HCT116 (cell line): ENCODE measurements around the gene HDAC8. TPM values are rescaled to one million over a fixed set of nuclear protein-coding genes. Genes with fewer than 3 reads are reported as not detected.
A peak's percentile ranks its signal among the peaks of the same experiment; 100 is the strongest.

Source experiments
- ATAC-seq: fragments of 200-7000 bp; cut with Tn5 transposase; 2 replicates; pipeline ENCODE4 v1.9.1; 2020; ENCODE audit warnings: mild to moderate bottlenecking, moderate library complexity
- BruUV-seq: library from RNA; stranded (reverse); fragments of 400-500 nt; replicated peaks from 2 replicates; lab custom pipeline; 2021; lab: Mats Ljungman, UMichigan
- CTCF ChIA-PET: fragments of 300-600 bp; sonication (Branson Sonifier 250); formaldehyde crosslinking; loops from one replicate; lab custom pipeline; 2021; ENCODE audit warnings: antibody characterized with exemption; lab: Charles Lee
- POLR2A ChIA-PET: fragments of 300-600, 350-600 bp; sonication (Branson Sonifier 250); formaldehyde crosslinking; loops from one replicate; lab custom pipeline; 2021; ENCODE audit warnings: antibody characterized with exemption; lab: Charles Lee
- RAD21 ChIA-PET, 2 experiments: fragments of 300-600 bp; sonication (Branson Sonifier 250); formaldehyde crosslinking; loops; one replicate each; lab custom pipeline; 2023; ENCODE audit warnings: low total read pairs in 2 of 2; ENCODE audit not compliant: uncharacterized antibody in 2 of 2, unreplicated experiment in 2 of 2, low non-redundant PET in 1 of 2; lab: Charles Lee
- DNase-seq: peaks from one replicate; pipeline ENCODE4 v3.0.0-alpha.2; 2010; ENCODE audit warnings: low read depth, low spot score
- H2AFZ ChIP-seq: fragments of 200-600 bp; shearing (Covaris generic), sonication (generic); 2 replicates; pipeline ENCODE4 v1.6.1; 2017; ENCODE audit warnings: low read depth, mixed run types, mixed read lengths, antibody characterized with exemption, low read length; ENCODE audit not compliant: poor library complexity, severe bottlenecking
- H3K27ac ChIP-seq: 2 replicates; pipeline ENCODE4 v1.5.1; 2012; ENCODE audit warnings: low read depth, low read length
- H3K27me3 ChIP-seq: fragments of 200-600 bp; sonication (generic); 2 replicates; pipeline ENCODE4 v1.6.1; 2016; ENCODE audit warnings: mixed run types, low read length, mixed read lengths; ENCODE audit not compliant: insufficient read depth
- H3K36me3 ChIP-seq, 2 experiments: fragments of 200-500 bp in 1 of 2; fragments of 200-600 bp in 1 of 2; sonication (Bioruptor generic) in 1 of 2; sonication (generic) in 1 of 2; 2 replicates each; pipeline versions ENCODE4 v1.5.1 to v1.6.1; 2014 to 2016; ENCODE audit warnings: low read length in 2 of 2, inconsistent platforms in 1 of 2, mixed read lengths in 1 of 2, mixed run types in 1 of 2; ENCODE audit not compliant: insufficient read depth in 2 of 2, control insufficient read depth in 1 of 2
- H3K4me1 ChIP-seq, 2 experiments: fragments of 200-600 bp in 1 of 2; sonication (generic) in 1 of 2; 2 replicates each; pipeline versions ENCODE4 v1.5.1 to v1.6.1; 2012 to 2017; ENCODE audit warnings: low read length in 2 of 2, inconsistent platforms in 1 of 2, mild to moderate bottlenecking in 1 of 2, mixed read lengths in 1 of 2, mixed run types in 1 of 2, moderate library complexity in 1 of 2; ENCODE audit not compliant: insufficient read depth in 2 of 2, control insufficient read depth in 1 of 2
- H3K4me2 ChIP-seq: fragments of 200-600 bp; sonication (generic); 2 replicates; pipeline ENCODE4 v1.6.1; 2017; ENCODE audit warnings: mixed run types, low read length, mixed read lengths
- H3K4me3 ChIP-seq, 2 experiments: fragments of 200-600 bp in 1 of 2; sonication (generic) in 1 of 2; replicated peaks in 1 of 2; 2 replicates each; pipeline ENCODE4 v1.5.1; 2011 to 2016; ENCODE audit warnings: low read length in 2 of 2, control low read depth in 1 of 2, low read depth in 1 of 2, mild to moderate bottlenecking in 1 of 2, mixed read lengths in 1 of 2, mixed run types in 1 of 2
- H3K79me2 ChIP-seq: fragments of 200-600 bp; sonication (generic); 2 replicates; pipeline ENCODE4 v1.6.1; 2017; ENCODE audit warnings: mild to moderate bottlenecking, mixed run types, low read length, moderate library complexity, mixed read lengths; ENCODE audit not compliant: insufficient read depth
- H3K9ac ChIP-seq: fragments of 200-600 bp; sonication (generic); 2 replicates; pipeline ENCODE4 v1.6.1; 2016; ENCODE audit warnings: low read length, mixed read lengths
- H3K9me2 ChIP-seq: fragments of 200-600 bp; sonication (generic), shearing (Covaris generic); 2 replicates; pipeline ENCODE4 v1.6.1; 2017; ENCODE audit warnings: mixed run types, mild to moderate bottlenecking, moderate library complexity; ENCODE audit not compliant: insufficient read depth
- H3K9me3 ChIP-seq, 2 experiments: fragments of 200-500 bp in 1 of 2; fragments of 200-600 bp in 1 of 2; sonication (Bioruptor generic) in 1 of 2; sonication (generic) in 1 of 2; 2 replicates each; pipeline ENCODE4 v1.6.1; 2014 to 2017; ENCODE audit warnings: low read length in 2 of 2, mixed read lengths in 2 of 2, inconsistent platforms in 1 of 2, low read depth in 1 of 2, mild to moderate bottlenecking in 1 of 2, mixed run types in 1 of 2, moderate library complexity in 1 of 2; ENCODE audit not compliant: control insufficient read depth in 1 of 2, insufficient read depth in 1 of 2
- H4K20me1 ChIP-seq: fragments of 200-600 bp; sonication (generic), shearing (Covaris generic); 2 replicates; pipeline ENCODE4 v1.6.1; 2017; ENCODE audit warnings: mixed run types, mild to moderate bottlenecking, moderate library complexity; ENCODE audit not compliant: insufficient read depth
- EZH2 ChIP-seq: fragments of 200-600 bp; sonication (generic); IDR thresholded peaks from 2 replicates; pipeline ENCODE4 v1.6.1; 2017; ENCODE audit warnings: antibody characterized with exemption, mixed run types
- FOSL1 ChIP-seq: IDR thresholded peaks from 2 replicates; pipeline ENCODE4 v1.6.1; 2012; ENCODE audit warnings: low read depth
- JUND ChIP-seq: IDR thresholded peaks from 2 replicates; pipeline ENCODE4 v1.6.1; 2012
- POLR2A ChIP-seq: IDR thresholded peaks from 2 replicates; pipeline ENCODE4 v1.7.0; 2011; ENCODE audit warnings: borderline replicate concordance; ENCODE audit not compliant: insufficient read depth, insufficient read length; ENCODE audit errors: extremely low read depth
- POLR2AphosphoS5 ChIP-seq: IDR thresholded peaks from 2 replicates; pipeline ENCODE4 v1.6.1; 2011; ENCODE audit warnings: mild to moderate bottlenecking, low read depth, low read length, moderate library complexity
- intact Hi-C: fragments of 100-400 bp; cut with micrococcal nuclease; formaldehyde crosslinking; loops from 2 replicates; pipeline ENCODE4 v1.10.0; 2022
- total RNA-seq: library from RNA; stranded (reverse); gene quantifications from one replicate; pipeline ENCODE4 v1.2.1, GENCODE V29; 2021; ENCODE audit not compliant: unreplicated experiment
- TF ChIP-seq, protein P1 (sequence below): IDR thresholded peaks from 2 replicates; pipeline ENCODE4 v1.6.1; 2012; ENCODE audit warnings: low read depth
- TF ChIP-seq, protein P2 (sequence below): IDR thresholded peaks from 2 replicates; pipeline ENCODE4 v1.6.1; 2011; ENCODE audit warnings: mild to moderate bottlenecking, low read length, moderate library complexity; ENCODE audit not compliant: insufficient replicate concordance; ENCODE audit errors: extremely low read depth

HDAC8 gene
- total RNA-seq, 1 experiment from 2014 or later = 24.1 TPM

GRCh38 chrX:72360326-72360725, 212.3 kb downstream of the HDAC8 start (continued):
- TF ChIP-seq JUND (no peak), POLR2A (no peak), POLR2AphosphoS5 (no peak)
- TF ChIP-seq, protein P1, sequence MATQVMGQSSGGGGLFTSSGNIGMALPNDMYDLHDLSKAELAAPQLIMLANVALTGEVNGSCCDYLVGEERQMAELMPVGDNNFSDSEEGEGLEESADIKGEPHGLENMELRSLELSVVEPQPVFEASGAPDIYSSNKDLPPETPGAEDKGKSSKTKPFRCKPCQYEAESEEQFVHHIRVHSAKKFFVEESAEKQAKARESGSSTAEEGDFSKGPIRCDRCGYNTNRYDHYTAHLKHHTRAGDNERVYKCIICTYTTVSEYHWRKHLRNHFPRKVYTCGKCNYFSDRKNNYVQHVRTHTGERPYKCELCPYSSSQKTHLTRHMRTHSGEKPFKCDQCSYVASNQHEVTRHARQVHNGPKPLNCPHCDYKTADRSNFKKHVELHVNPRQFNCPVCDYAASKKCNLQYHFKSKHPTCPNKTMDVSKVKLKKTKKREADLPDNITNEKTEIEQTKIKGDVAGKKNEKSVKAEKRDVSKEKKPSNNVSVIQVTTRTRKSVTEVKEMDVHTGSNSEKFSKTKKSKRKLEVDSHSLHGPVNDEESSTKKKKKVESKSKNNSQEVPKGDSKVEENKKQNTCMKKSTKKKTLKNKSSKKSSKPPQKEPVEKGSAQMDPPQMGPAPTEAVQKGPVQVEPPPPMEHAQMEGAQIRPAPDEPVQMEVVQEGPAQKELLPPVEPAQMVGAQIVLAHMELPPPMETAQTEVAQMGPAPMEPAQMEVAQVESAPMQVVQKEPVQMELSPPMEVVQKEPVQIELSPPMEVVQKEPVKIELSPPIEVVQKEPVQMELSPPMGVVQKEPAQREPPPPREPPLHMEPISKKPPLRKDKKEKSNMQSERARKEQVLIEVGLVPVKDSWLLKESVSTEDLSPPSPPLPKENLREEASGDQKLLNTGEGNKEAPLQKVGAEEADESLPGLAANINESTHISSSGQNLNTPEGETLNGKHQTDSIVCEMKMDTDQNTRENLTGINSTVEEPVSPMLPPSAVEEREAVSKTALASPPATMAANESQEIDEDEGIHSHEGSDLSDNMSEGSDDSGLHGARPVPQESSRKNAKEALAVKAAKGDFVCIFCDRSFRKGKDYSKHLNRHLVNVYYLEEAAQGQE = no peak

DNA sequence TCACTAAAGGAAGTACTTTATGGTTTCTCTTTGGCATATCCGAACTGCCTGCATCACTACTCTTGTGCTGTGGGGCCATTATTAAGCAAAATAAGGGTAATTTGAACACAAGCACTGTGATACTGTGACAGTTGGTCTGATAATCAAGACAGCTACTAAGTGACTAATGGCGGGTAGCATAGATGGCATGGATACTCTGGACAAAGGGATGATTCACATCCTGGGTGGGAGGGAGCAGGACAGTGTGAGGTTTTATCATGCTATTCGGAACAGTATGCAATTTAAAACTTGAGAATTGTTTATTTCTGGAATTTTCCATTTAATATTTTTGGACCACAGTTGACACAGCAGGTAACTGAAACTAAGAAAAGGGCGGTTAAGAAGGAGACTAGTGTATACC, 214.3 kb downstream of the HDAC8 start:
- Histone ChIP-seq H3K27me3 (no peaks in the 10 kb centered on the region), H3K36me3 (no peaks in the 10 kb centered on the region), H3K4me3 (no peak overlapping the region), H3K4me2 (peak overlapping the region; percentile 15), H3K9ac (no peak overlapping the region), H3K79me2 (no peaks in the 10 kb centered on the region), H2AFZ (no peak overlapping the region), H3K9me2 (no peaks in the 10 kb centered on the region), H3K9me3 (no peaks in the 10 kb centered on the region), H3K4me1 (peaks cover 0 to 9% of the 10 kb centered on the region in 2 experiments; a peak in 2 of 4 replicates), H4K20me1 (no peaks in the 10 kb centered on the region), H3K27ac (no peak overlapping the region)
- CTCF ChIA-PET = no interaction called here
- ATAC-seq (peak; percentile 57; the same call in 1 of the 2 replicates), DNase-seq (no peak)
- BruUV-seq = no TSS peak
- TF ChIP-seq FOSL1 (peak; percentile 27; the same call in 1 of the 2 replicates), POLR2A (no peak), EZH2 (no peak)
- TF ChIP-seq, protein P1 = no peak
- TF ChIP-seq, protein P2, sequence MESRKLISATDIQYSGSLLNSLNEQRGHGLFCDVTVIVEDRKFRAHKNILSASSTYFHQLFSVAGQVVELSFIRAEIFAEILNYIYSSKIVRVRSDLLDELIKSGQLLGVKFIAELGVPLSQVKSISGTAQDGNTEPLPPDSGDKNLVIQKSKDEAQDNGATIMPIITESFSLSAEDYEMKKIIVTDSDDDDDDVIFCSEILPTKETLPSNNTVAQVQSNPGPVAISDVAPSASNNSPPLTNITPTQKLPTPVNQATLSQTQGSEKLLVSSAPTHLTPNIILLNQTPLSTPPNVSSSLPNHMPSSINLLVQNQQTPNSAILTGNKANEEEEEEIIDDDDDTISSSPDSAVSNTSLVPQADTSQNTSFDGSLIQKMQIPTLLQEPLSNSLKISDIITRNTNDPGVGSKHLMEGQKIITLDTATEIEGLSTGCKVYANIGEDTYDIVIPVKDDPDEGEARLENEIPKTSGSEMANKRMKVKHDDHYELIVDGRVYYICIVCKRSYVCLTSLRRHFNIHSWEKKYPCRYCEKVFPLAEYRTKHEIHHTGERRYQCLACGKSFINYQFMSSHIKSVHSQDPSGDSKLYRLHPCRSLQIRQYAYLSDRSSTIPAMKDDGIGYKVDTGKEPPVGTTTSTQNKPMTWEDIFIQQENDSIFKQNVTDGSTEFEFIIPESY = no peak
- RAD21 ChIA-PET = no interaction called here
- intact Hi-C loops = no loop called here
- POLR2A ChIA-PET = no interaction called here
